ENCODE data around the gene PTPRD. TPM values are rescaled to one million over a fixed set of nuclear protein-coding genes. Genes with fewer than 3 reads are reported as not detected.

The PTPRD gene
- total and polyA plus RNA-seq, 2 of the 4 experiments (the other 2 are of a cell fraction), result 0.07 to 0.18 TPM

GRCh38 chr9:9729082-9729481, 883.7 kb downstream of the PTPRD start:
- H3K27me3 ChIP-seq (ENCODE audit: control insufficient read depth, insufficient read depth, low read length), result no peaks in the 10 kb centered on the region
- no peaks in the 10 kb centered on the region for H3K9me1 ChIP-seq (ENCODE audit: insufficient read depth, low read length)
- no peak overlapping the region for H3K56ac ChIP-seq (ENCODE audit: extremely low read depth, insufficient read depth, low read length)
- H3K36me3 ChIP-seq (ENCODE audit: control insufficient read depth, insufficient read depth, low read length), result no peaks in the 10 kb centered on the region
- in situ Hi-C loops (cut with MboI; ENCODE audit: low sequenced_read_pairs) (no loop called here), intact Hi-C loops (cut with micrococcal nuclease) (no loop called here), dilution Hi-C loops (cut with HindIII; ENCODE audit: low sequenced_read_pairs, unreplicated experiment) (no loop called here)
- H2AFZ ChIP-seq (replicated peaks; ENCODE audit: low read length, poor library complexity), result no peak overlapping the region
- H3K4me1 ChIP-seq (ENCODE audit: control insufficient read depth, insufficient read depth, low read length), result no peaks in the 10 kb centered on the region
- no peak for ATAC-seq (ENCODE audit: low read depth)
- no CpG with 5 or more reads among the region's 2 CpGs for WGBS, 2 experiments (ENCODE audit: extremely low coverage in 2 of 2, insufficient read length in 1 of 2)
- H4K20me1 ChIP-seq (ENCODE audit: insufficient read depth, low read length), result no peaks in the 10 kb centered on the region
- no peak for DNase-seq
- H4K91ac ChIP-seq (ENCODE audit: insufficient read depth, low read depth, low read length), result no peak overlapping the region
- no peak overlapping the region for H4K5ac ChIP-seq (ENCODE audit: low read depth, low read length)
- H4K8ac ChIP-seq (ENCODE audit: low read depth in 2 of 2, low read length in 2 of 2), result no peak overlapping the region
- no peak overlapping the region for H3K4me2 ChIP-seq (ENCODE audit: low read depth, low read length)
- H3K4me3 ChIP-seq (ENCODE audit: insufficient read depth, low read depth, low read length), result no peak overlapping the region
- ChIA-PET POLR2A (ENCODE audit: unreplicated experiment) (no interaction called here), CTCF (no interaction called here)
- H3K79me1 ChIP-seq (ENCODE audit: low read depth in 1 of 2, low read length in 2 of 2), result no peaks in the 10 kb centered on the region
- BruUV-seq (replicated peaks), result no TSS peak
- H3K18ac ChIP-seq (ENCODE audit: low read depth, low read length), result no peak overlapping the region
- no peak overlapping the region for H3K4ac ChIP-seq (ENCODE audit: low read depth, low read length)
- no peak overlapping the region for H2BK5ac ChIP-seq (ENCODE audit: low read depth, low read length, poor library complexity, severe bottlenecking)
- no peak overlapping the region for H2BK15ac ChIP-seq (ENCODE audit: low read depth, low read length)
- H2AK5ac ChIP-seq (ENCODE audit: low read depth, low read length), result no peak overlapping the region
- TF ChIP-seq USF2 (IDR thresholded peaks at IDR 0.05; ENCODE audit: low read depth, low read length) (no peak), CTCF (conservative IDR thresholded peaks at IDR 0.05; ENCODE audit: low read depth, low read length) (no peak), ELK1 (IDR thresholded peaks at IDR 0.05; ENCODE audit: borderline replicate concordance, low read depth, low read length) (no peak), CHD1 (IDR thresholded peaks at IDR 0.05; ENCODE audit: low read depth, low read length) (no peak), RAD21 (IDR thresholded peaks at IDR 0.05; ENCODE audit: low read length) (no peak), SMC3 (IDR thresholded peaks at IDR 0.05; ENCODE audit: low read depth, low read length) (no peak), NFE2L2 (IDR thresholded peaks at IDR 0.05; ENCODE audit: low read depth, low read length) (no peak), POLR2A (IDR thresholded peaks at IDR 0.05; ENCODE audit: low read depth, low read length) (no peak), MAZ (IDR thresholded peaks at IDR 0.05; ENCODE audit: borderline replicate concordance, low read depth, low read length) (no peak), CEBPB (IDR thresholded peaks at IDR 0.05; ENCODE audit: low read depth, low read length) (no peak), RCOR1 (IDR thresholded peaks at IDR 0.05; ENCODE audit: insufficient replicate concordance, low read length) (no peak), BHLHE40 (IDR thresholded peaks at IDR 0.05; ENCODE audit: low read depth, low read length) (no peak), MXI1 (IDR thresholded peaks at IDR 0.05; ENCODE audit: borderline replicate concordance, low read depth, low read length) (no peak), MAFK (IDR thresholded peaks at IDR 0.05; ENCODE audit: low read depth, low read length) (no peak), FOS (IDR thresholded peaks at IDR 0.05; ENCODE audit: low read depth, low read length) (no peak), RFX5 (IDR thresholded peaks at IDR 0.05; ENCODE audit: low read depth, low read length) (no peak)
- no peak overlapping the region for H2BK20ac ChIP-seq (ENCODE audit: low read depth, low read length)
- H3K9me3 ChIP-seq (ENCODE audit: control insufficient read depth, insufficient read depth, low read length), result no peaks in the 10 kb centered on the region
- H3K27ac ChIP-seq (ENCODE audit: insufficient read depth, low read length), result no peak overlapping the region
- no peak overlapping the region for H2BK120ac ChIP-seq (ENCODE audit: low read depth, low read length)
- no peak overlapping the region for H3K14ac ChIP-seq (replicated peaks; ENCODE audit: low read depth, low read length)
- no peak overlapping the region for H3K9ac ChIP-seq (ENCODE audit: low read depth, low read length)
- H2AK9ac ChIP-seq (replicated peaks; ENCODE audit: low read depth, low read length, poor library complexity), result no peak overlapping the region
- H3K23ac ChIP-seq (ENCODE audit: low read depth, low read length), result no peak overlapping the region
